NCI-H774 (cell line): ENCODE results near the gene PHACTR3.

Source experiments
- DNase-seq: peaks from one replicate; lab custom pipeline; 2025; lab: John Stamatoyannopoulos, UW

The PHACTR3 gene

DNA sequence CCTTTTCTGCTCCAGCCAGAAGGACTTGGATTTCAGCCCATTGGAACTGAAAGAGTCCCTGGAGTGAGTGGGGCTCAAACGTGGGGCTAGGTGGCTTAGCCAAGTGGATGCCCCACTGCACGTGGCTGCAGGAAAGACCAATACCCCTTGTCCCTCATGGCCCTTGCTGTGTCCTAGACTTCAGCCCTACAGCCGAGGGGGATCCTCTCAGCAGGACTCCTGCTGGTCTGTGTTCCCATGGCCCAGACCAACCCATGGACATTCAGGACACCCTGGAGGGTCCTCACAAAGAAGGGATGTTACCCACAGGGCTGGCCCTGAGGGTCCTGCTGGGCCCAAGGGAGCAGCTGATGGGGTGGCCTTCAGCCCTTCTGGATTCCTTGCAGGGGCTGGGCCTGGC, 30.0 kb upstream of the PHACTR3 start:
- DNase-seq: no peak

DNA sequence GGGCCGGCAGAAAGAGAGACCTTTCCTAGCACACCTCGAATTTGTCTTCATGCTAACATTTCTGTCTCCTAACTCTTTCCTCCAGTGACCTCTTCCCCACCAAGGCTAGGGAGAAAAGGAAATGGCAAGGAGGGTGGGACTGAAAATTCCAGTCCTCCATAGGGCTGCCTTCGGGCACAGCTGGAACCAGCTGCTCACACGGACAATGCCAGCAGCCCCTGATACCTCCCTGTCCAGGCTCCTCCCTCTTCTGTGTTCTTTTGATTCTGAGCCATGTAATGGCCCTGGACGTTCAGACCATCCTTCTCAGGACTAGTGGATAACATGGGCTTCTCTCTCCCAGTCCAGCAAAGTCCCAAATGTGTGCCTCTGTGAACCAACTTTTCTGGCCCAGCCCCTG, 29.1 kb upstream of the PHACTR3 start:
- no peak for DNase-seq

DNA sequence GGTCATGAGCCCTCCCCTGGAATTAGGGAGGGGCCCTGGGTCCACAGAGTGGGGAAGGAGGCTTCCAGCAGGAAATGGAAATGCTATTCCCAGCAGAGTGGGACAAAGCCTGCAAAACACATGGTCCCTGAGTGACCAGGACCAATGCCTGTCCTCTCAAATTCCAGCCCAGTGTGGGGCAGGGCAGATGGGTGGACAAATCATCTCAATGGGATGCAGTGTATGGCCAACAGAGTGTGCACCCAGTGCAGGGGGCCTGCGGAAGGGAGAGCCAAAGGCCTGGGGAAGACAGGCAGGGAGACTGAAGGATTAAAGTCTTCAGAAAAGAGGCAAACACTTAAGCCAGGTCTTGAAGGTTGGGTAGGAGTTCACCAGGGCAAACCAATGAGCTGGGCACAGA, 28.7 kb upstream of the PHACTR3 start:
- DNase-seq: no peak

DNA sequence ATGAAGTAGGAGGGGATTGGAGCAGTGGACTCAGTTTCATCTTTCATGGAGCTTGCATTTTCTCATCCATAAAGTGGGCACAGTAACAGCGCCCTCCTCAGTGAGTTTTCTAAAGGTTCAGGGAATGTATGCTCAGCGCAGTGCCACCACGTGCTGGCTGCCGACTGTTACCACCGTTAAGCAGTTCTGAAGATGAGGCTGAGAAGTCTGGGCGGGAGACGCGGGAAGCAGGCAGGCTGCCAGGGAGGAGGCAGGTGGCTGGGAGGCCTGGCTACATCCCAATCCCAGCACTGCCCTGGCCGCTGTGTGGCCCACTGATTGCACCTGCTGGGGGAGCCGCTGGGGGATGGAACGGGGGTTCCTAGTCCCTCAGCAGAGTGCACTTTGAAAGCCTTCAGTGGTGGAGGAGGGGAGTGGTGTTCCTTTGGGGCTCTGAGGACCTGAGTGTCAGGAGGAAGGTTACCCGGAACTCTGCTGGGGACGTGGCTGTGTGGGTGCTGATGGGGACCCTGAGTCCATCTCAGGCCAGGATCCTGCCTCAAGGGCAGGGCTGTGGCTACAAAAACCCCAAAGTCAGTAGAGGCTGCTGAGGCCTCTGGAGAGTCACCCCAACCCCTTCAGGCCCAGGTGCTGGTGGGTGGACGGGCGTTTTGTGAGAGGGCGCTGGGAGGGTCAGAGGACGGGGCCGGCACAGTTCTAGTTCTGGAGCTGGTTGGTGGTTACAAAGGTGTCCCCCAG, 28.0 kb upstream of the PHACTR3 start:
- DNase-seq: no peak

DNA sequence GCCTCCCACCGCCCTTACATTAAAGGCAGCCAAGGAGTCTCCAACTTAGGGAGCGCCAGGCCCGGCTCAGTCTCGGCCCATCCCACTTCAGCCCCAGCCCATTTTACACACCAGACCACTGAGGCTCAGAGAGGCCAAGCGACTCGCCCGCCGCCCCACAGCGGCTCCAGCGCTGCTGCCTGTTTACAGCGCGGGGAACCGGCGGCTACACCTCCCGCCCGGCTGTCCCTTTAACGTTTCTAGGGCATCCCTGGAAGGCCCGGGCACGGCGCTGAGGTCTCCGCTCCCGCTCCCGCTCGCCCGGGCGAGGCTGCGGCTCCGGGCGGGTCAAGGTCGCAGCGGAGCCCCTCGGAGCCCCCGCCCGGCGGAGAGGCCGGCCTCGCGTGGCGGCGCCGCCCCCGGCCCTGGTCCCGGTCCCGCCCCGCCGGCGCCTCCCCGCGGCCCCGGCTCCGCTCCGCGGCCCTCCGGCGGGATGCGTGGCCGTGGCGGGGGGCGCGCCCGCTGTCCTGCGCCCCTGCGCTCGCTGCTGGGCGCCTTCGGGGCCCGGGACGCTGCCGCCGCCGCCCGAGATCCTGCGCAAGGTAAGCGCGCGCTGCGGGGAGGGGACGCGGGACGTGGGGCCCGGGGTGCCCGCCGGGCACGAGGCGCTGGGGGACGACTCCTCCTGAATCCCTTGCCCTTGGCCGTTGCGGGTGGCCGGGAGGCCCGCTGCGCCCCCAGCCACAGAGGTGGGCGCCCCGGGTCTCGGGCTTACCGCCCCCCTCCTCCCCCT, 27.1 kb upstream of the PHACTR3 start:
- no peak for DNase-seq

DNA sequence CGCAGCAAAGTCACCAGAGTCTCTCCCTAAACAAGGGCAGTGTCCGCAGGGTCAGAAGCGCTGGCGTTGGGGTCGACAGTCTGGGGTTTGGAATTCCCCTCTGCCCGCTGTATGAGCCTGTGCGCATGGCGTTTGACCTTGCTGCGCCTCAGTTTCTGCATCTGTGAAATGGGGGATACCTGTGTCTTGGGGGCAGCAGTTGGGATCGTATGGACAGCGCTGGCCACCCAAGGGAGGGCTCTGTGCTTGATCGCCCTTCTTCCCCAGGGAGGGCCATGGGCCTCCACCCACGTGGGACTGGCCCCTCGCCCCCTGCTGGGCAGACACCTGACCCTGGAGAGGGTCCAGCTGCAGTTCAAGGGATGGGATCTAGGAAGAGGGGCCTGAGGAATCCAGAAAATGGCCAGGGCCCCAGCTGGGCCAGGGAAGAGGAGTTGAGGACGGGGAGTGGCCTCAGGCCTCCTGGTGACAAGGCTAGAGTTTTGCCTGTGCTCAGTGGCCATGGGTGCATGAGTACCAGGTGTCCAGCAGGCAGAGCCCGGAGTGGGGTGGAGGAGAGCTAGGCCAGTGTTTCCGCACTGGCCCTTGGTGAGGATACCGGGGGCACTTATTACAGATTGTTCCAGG, 26.4 kb upstream of the PHACTR3 start:
- DNase-seq: no peak

DNA sequence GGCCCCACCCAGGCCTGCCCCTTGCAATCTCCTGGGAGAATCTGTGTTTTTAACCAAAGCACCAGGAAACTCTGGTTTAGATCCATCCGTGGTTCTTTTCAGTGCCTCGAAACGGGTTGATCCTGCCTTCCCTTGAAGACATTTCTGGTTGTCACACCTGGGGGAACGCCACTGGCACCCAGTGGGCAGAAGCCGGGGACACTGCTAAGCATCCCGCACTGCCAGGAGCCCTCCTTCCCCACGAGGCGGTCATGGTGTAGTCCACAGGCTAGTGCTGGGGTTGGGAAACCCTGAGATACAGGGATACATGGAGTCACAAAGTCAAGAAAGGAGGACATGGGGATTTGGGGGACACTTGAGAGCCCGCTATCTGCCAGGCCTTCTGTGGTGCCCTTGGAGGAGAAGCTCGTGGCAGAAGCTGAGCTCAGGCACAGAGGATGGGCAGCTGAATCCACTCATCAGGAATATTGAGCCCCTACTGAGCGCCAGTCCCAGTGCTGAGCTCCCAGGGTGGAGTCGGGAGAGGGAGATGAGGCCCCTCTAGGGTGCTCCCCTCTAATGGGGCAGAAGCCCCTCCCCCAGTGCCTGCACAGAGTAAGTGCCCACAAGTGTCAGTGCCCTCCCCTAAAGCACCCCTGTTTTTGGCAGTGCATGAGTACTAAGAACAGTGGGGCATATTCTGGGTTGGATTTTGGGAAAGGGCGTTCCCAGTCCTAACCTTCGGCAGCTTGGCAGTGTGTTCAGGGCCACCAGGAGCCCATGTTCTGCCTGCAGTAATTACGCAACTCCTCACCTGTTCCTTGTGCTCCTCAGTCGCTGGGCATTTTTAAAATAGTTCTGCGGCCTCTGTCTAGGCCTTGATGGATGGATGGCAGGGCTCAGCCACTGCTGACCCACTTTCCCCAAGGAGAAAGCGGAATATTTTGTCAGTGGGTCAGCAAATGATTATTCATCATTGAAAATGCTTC, 25.6 kb upstream of the PHACTR3 start:
- no peak for DNase-seq

DNA sequence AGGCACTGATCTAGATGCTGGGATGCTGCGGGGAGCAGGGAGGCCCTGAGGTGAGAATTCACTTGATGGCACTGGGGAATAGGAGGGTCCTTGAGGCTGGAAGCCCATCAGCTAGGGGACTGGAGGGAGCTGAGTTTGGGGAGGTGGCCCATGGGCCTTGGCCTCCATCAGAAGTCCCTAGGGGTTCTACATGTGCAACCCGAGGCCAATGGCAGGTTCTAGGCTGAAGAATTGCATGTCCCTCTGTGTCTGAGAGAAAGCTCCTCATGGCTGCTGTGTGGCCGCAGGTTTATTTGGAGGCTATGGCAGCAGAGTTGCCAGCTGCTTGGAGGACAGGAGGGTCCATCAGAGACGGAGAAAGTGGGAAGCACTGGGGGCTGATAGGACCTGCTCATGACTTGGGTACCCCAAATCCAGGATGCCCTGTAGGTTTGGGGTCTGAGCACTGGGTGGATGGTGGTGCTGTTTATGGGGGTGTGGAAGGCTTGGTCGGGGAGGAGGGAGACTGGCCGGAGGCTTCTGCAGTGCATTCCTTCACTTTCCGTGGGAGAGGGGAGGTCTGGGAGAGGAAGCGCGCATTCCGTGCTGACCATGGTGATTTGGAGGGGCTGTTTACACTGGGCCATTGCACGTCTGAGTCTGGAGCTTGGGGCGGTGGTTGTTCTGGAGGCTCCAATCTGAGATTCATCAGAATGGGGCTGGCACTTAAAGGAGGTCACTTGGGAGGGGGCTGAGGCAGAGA, 24.8 kb upstream of the PHACTR3 start:
- DNase-seq: no peak

DNA sequence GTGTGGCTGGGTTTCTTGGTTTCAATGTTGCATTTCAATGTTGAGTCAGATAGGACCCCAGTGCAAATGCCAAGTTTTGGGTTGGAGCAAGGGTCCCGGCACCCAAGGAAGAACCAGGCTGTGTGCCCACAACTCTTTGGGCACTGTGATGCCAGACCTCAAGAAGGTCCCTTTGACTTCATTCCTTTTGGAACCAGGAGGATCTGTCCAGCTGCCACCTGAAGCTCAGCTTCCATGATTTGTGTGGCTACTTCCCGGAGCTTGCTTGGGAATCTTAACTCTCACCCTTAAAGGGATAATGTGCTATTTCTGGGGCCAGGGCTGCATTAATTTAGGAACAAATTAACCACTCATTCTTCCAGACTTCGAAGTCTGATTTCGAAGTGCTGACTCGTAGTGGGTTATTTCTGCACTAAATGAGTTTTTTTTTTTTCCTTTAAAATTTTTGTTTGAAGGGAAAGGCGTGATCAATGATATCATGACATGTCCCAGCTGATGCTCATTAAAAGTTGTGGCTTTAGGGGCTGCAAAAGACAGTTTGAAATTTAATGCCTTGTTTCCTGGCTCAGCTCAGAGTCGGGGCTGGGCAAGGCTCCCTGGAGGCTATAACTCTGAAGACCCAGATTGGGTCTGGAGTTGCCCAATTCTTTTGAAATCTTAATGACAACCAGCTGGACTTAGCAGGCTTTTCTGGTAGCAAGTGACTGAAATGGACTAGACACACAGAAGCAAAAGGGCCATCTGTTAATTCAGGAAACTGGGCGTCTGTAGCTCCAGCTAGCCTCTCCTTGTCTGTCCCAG, 24.0 kb upstream of the PHACTR3 start:
- no peak for DNase-seq

DNA sequence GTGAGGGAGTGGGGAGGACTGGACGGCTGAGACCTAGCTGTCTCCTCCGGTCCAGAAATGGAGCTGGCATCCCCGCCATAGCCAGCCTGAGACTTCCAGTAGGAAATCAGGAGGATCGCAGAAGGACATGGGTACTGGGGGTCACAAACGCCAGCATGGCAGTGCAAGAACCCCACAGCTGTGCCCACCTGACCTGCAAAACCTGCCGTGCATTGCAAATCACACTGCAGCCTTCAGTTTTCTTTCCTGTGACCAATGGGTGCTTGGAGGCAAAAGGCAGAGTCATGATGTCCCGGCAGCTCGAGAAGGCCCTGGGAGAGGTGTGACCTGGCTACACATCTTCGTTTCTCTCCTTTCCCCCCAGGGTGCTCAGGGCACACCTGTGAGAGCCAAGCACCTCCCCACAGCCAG, 23.3 kb upstream of the PHACTR3 start:
- DNase-seq: no peak

DNA sequence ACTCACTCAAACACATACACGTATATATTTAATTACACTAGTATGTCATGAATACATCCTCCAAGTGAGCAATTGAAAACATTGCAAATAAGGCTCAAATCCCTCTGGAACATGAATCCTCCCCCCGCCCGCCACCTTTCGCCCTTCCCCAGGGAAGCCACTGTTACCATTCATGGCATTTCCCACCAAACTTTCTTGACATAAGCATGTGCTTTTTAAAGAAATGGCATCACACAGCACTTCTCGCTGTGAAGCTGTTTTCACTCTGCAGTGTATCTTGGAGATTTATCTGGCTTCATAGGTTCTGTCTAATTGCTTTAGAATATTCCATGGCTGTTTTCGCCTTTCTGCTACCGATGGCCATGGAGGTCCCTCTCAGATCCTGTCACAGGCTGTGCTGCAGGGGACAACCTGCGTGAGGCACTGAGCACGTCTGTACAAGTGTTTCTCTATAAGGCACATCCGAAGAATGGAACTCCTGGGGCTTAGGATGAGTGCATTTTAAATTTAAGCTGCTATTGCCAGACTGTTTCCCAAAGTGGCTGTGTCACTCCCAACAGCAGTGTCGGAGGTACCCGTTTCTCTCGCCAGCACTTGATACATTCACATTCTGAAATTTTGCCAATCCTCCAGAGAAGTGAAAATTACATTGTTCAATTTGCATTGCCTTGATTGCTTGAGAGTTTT, 22.2 kb upstream of the PHACTR3 start:
- DNase-seq: no peak

DNA sequence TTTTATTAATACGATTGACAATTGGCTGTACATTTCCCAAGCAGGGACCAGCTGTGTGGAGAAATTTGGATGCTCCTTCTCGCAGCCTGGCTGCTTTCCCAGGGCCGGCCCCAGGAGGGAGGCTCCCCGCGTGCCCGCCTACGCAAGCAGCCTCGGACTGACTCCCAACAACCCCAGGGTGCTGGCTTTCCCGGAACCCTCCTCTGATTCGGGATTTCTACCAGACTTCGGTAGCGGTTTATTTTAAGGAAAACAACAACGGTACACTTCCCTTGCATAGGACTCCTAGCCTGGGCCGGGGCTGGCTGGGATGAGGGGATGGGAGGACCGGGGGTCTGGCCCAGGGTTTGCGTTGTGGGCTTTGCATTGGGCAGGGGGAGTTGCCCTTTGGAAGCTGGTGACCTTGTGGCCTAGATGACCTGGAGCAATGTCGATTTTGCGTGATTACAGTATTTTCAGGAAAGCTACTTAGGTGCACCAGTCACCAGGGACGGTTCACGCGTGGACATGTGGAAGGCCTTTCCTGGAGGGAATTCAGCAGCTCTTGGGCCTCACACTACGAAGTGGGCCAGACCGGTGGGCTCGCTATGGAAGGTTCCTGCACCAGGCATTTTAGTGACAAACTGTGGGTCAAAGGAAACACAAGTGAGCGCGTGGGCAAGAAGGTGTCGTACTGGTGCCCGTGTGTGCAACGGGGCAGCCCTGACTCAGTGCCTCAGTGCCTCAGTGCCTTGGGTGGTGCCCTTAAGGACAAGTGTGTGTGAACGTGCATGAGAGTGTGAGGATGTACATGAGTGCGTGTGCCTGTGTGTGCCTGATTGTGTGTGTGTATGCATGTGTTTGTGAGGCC, 20.7 kb upstream of the PHACTR3 start:
- no peak for DNase-seq

DNA sequence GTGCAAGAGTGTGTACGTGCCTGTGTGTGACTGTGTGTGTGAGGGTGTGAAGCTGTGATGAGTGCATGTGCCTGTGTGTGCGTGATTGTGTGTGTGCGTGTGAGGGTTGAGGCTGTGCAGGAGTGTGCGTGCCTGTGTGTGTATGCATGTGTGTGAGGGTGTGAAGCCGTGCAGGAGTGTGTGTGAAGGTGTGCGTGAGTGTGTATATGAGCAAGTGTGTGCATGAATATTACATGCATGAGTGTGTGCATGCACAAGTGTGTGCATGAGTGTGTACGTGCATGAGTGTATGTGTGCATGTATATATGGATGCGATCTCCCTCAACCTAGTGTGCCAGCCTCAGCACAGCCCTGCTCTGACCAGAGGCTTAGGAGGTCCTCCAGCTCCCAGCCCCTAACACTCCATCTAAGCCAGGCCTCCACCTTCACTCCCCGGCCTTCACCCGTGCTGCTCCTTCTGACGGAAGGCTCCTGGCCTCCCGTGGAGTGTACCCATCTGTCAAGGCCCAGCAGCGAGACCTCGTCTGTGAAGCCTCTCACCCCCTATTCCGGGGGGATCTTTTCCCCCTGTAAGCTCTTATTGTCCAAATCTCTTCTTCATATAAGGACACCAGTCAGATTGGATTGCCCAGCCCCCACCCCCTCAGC, 19.9 kb upstream of the PHACTR3 start:
- no peak for DNase-seq

DNA sequence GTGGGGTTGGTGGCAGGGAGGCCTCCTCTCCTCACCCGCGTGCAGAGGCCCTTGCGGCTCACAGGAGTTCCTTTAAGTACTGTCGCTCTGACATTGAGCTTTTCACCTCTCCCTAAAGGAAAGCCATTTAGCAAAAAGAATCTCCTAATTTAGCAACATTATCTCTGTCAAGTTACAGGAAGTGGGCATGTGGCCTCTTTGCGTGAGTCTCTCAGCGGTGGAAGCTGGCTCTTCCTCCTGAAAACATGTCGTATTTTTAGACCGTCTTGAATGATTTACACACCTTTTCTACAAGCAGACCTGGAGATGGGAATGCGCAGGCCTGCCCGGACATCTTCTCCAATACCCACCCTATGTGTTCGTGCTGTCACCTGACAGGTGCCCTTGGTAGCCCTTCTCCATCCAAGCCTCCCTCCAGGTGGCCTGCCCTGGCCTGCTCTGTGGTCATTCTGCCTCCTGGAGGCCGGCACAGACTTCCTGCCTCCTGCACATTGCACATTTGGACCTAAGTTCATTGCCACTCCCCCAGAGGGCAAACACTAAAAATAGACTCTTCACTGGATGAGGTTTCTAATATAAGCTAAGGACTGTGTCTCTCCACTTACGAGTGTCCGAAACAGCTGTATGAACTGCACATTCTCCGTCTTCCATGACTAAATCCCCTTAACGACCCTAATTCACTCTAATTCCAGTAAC, 18.5 kb upstream of the PHACTR3 start:
- DNase-seq: no peak

DNA sequence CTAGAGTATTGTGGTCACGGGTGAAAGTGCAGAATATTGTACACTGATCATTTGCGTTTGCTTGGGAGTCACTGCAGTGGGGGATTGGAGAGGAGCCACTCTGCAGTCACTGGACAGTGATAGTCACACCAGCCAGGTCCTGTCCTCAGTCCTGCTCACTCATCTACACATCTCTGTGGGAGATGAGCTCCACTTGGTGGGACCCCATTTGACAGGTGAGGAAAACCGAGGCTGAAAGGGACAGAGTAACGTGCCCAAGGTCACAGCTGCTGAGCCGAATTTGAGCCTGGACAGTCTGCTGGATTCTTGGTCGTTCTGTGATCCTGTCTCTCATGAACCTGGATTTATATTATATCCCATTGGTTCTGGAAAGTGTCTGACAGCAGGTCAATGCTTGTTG, 17.7 kb upstream of the PHACTR3 start:
- no peak for DNase-seq

DNA sequence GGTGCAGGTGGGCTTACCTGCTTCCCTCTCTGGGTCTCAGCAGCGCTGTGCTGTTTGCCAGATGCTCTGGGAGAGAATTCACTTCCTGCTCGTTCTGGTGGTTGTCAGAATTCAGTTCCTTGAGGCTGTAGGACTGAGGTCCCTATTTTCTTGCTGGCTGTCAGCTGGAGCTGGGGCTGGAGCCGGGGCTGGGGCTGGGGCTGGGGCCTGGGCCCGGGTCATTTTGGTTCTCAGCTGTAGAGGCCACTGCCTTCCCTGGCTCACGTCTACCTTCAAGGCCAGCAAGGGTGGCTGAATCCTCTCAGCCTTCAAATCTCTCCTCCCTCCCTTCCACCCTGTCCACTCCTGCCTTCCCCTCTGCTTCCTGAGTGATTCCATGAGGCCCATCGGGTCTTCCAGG, 16.8 kb upstream of the PHACTR3 start:
- DNase-seq: no peak

DNA sequence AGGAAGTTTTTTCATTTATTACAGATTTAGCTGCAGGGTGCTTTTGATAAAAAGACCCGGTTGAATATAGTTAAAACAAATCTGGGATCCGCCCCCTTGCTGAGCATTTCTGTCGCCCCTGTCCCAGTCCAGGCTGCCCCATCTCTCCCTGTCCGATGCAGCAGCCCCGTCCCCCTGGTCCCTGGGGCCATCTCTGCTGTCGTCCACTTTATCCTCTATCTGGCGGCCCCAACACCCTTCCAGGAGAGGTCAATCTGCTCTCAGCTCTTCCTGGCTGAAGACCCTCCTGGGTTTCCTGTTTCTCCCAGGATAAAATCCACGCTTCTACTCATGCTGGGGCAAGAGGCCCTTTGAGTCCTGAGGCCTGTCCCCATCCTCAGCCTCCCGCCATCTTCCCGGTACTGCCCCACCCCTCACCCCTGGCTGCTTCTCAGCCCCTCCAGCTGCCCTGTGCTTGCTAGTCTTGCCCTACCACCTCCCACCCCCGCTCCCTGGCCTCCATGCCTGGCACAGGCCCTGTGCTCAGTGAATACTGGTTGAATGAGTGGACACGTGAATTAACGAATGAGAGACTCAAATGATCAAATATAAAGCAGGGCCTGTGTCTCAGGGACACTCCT, 16.0 kb upstream of the PHACTR3 start:
- DNase-seq: no peak
